ENCODE data around the gene RBM24.

DNA sequence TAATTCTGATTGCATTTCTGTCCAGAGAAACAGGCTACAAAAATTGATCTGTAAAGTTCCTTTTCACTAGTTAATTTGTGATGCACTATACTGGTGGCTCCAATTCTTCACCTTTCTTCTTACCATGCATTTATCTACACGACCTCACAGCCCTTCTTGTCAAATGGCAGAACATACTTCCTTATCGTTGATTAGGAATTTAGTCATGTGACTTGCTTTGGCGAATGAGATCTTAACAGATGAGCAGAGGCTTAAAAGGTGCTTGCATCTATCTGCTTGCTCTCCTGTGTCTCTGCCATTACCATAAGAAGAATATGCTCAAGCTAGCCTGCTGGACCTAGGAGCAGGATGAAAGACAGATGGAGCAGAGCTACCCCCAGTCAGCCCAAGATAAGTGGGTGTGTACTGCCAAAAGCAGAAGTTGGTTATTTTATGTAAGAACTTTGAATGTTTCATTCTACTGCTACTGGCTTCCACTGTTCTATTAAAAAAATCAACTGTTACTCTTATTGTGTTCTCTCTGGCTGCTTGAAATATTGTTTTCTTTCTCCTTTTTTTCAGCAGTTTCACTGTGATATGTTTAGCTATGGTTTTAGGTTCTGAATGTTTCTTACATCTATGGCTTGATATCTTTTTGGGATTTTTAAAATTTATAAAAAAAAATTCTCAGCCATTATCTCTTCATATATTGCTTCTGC, 40.2 kb upstream of the RBM24 start:
- TF ChIP-seq, protein P1, sequence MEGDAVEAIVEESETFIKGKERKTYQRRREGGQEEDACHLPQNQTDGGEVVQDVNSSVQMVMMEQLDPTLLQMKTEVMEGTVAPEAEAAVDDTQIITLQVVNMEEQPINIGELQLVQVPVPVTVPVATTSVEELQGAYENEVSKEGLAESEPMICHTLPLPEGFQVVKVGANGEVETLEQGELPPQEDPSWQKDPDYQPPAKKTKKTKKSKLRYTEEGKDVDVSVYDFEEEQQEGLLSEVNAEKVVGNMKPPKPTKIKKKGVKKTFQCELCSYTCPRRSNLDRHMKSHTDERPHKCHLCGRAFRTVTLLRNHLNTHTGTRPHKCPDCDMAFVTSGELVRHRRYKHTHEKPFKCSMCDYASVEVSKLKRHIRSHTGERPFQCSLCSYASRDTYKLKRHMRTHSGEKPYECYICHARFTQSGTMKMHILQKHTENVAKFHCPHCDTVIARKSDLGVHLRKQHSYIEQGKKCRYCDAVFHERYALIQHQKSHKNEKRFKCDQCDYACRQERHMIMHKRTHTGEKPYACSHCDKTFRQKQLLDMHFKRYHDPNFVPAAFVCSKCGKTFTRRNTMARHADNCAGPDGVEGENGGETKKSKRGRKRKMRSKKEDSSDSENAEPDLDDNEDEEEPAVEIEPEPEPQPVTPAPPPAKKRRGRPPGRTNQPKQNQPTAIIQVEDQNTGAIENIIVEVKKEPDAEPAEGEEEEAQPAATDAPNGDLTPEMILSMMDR (IDR thresholded peaks at IDR 0.05): no peak
- TF ChIP-seq EP300 (IDR thresholded peaks at IDR 0.05): no peak
- TF ChIP-seq POLR2A (IDR thresholded peaks at IDR 0.05): no peak

Measured in ovary (tissue), 3 donors.